GM19397 (cell line): ENCODE measurements around the gene CREB5.

Experiments
- ATAC-seq: cut with Tn5 transposase; IDR thresholded peaks from one replicate; pipeline ENCODE4 v1.9.1; 2021; ENCODE audit warnings: mild to moderate bottlenecking, moderate library complexity; ENCODE audit not compliant: unreplicated experiment

The CREB5 gene

GRCh38 chr7:28668085-28668484 lies 255.8 kb downstream of the CREB5 start:
- no peak for ATAC-seq

DNA sequence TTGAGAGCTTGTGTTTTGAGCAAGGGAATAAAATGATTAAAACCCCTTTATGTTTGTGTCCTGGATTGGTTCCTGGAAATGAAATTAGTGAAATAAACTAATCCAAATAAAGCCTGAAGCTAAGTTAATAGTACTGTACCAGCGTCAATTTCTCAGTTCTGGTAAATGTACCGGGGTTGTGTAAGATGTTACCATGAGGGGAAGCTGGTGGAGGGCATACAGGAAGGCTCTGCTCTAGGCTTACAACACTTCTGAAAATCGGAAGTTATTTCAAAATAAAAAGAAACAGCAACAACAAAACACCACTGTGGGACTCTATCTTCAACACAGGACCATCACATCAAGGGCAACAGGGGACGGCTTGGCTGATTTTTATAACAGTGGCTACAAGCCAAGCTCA lies 257.0 kb downstream of the CREB5 start:
- ATAC-seq, result no peak

GRCh38 chr7:28671526-28671925 lies 259.2 kb downstream of the CREB5 start:
- ATAC-seq, result no peak

GRCh38 chr7:28672397-28672797 lies 260.1 kb downstream of the CREB5 start:
- no peak for ATAC-seq

DNA sequence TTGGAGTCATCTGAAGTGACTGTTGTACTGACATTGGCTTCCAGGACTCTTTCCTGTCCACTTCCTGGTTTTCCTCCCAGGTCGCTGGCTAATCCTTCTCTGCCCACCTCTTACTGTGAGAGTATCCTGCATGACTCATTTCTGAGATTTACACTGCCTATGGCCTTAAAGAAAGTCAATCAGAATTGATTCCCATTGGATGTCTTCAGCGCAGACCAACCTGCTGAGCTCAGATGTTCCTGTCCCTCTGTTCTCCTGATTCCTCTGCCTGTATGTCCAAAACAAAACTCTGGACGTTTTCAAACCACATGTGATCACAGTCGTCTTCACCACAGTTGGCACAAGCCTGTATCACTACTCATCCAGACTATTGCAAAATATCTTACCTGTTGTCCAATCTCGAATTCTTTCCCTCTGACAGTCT lies 262.1 kb downstream of the CREB5 start:
- no peak for ATAC-seq

DNA sequence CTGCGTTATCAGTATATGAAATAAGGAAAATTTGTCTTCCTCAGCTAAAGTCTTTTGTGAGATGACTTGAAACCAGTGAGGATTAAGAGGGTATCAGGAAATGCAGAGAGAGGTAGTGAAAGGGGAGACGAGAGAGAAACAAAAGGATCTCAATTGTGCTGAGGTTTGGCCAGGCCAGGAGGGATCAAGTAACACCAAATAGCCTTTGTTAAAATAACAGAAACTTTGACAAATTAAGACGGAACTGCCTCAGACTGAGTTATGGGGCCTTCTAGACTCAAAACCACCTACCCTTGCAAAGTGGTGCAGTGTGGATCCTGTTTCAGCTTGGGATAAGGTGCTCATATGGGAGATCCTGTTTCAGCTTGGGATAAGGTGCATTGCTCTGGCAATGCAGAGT lies 263.1 kb downstream of the CREB5 start:
- ATAC-seq, result no peak

DNA sequence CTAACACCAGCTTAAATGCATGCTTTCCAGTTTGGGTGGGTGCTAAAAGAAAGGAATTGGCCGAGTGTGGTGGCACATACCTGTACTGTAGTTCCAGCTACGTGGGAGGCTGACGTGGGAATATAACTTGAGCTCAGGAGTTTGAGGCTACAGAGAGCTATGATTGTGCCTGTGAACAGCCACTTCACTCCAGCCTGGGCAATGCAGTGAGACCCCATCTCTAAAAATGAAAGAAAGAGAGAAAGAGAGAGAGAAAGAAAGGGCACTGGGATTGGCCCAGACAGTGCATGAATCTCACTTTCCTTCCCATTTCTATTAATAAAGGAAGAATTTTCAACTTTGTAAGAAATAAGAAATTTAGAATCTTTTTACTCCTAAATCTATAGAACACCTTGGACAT lies 265.4 kb downstream of the CREB5 start:
- no peak for ATAC-seq

DNA sequence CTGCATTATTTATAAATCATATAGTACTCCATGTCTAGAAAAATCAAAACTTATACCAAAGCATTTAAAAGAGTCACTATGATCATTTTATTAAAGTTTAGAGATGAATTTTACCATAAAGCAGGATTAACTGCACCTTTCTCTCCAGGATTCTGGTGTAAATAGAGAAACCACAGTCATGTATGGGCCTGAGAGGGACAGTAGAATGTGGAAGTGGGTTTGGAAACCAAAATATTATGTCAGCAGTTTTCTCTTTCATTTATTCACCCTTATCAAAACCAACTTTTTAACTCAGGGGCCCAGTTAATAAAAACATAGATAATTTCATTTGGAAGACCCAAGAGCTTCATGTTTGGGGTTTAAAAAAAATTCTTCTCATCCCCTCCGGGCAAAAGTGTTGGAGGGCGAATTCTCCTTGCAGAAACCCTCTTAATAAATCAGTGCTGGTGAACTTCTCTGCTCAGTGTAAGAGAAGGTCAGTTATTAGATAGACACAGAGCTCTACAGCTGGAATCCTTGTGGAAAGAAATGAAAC lies 266.2 kb downstream of the CREB5 start:
- ATAC-seq, result no peak

- ATAC-seq, result no peak
These were observed 269.5 kb downstream of the CREB5 start for GRCh38 chr7:28681693-28682310.

DNA sequence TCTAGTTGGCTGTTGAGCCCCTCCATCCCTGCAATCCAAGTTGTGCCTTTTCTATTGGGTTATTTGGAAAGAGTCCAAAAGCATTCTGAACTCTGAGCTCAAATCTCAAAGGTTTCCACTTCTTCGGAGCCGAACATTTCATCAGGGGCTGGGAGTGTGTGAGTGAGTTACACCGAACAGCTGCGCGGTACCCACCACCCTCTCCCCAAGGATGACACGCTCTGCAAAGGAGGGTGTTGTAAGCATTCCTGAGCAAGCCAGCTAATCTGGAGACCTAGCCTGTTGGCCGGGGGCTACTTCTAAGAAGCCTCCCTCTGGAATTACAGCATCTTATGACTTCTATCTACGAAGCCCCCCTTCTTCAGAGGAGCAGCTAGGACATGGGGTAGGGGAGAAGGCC lies 270.5 kb downstream of the CREB5 start:
- ATAC-seq, result no peak

DNA sequence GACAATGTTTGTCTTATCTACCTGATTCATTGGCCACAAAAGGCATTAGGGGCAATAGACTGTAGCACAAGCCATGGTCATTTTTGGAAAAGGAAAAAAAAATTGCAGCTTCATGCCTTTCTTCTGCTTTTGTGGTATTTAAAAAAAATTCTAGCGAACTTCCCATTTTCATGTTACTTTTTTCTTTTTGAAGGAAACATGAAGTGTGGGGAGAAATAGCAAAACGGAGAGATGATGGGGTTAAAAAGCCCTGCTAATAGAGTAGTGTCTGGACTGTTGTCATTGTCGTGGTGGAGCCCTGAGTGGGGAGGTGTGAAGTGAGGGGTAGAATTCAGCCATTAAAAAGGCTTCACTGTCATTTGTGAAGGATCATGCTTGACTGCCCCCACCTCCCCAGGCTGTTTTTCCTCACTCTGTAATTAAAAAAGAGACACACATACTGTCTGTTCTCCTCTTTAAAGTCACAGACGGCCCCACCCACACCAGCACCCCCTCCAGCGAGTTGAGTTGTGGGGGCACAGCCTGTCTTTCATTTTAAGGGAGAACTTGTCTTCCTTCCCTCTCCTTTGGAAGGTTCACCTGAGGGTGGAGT lies 272.4 kb downstream of the CREB5 start:
- no peak for ATAC-seq

DNA sequence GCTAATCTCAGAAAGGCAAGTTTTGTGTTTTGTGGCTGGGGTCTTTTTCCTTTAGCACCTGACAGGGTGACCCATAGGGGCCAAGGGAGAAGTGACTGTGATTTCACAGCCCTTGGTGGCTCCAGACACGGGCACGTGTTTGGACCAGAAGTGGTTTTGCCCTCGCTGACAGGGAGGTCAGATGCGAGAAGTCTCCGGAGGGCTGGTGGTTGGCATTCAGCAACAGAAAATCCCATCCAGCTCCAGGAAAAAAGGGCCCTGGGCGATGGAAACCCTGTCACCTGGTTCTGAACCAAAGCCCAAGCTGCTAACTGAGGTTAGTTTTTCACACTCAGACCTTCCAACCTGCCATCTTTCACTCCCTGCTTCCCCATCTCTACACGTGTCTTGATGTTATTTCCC lies 272.9 kb downstream of the CREB5 start:
- ATAC-seq, result no peak

DNA sequence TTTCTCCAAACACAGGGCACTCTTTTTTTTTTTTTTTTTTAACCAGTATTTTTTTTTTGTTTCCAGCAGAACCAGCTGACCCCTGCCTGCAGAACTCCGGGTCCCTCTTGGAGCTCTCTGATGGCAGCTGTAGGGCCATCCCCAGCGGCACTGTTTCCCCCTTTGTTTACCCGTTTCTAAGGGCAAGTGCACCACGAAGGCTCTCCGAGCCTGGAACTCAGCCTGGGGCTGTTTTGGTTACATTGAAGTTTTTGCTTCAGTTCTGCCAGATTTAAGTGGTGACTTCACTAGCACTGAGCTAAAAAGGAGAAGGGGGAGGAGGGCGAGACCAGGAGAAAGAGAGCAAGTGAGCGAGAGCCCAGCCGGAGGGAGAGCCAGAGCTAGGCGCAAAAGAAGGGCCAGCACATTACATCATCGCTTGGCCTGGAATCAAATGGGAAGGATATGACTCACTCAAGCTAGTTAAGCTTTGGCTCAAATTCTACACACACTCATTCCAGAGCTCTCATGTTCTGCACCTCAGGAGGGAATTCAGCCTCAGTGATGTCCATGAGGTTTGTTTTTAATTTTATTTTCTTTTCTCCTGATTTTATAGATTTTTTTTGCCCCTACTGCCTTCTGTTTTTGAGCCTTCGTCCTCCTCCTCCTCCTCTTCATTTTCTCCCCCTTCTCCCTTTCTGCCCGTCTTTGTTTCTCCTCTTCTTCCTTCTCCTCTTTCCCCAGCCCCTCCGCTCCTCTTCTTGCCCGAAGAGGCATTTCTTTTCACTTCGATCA lies 273.5 kb downstream of the CREB5 start:
- no peak for ATAC-seq

GRCh38 chr7:28686418-28686800 lies 274.1 kb downstream of the CREB5 start:
- no peak for ATAC-seq

GRCh38 chr7:28687537-28687936 lies 275.2 kb downstream of the CREB5 start:
- no peak for ATAC-seq

- ATAC-seq, result no peak
These were observed 275.9 kb downstream of the CREB5 start for GRCh38 chr7:28688174-28688573.

GRCh38 chr7:28688651-28689050 lies 276.3 kb downstream of the CREB5 start:
- ATAC-seq, result no peak

GRCh38 chr7:28695300-28696295 lies 283.3 kb downstream of the CREB5 start:
- no peak for ATAC-seq

DNA sequence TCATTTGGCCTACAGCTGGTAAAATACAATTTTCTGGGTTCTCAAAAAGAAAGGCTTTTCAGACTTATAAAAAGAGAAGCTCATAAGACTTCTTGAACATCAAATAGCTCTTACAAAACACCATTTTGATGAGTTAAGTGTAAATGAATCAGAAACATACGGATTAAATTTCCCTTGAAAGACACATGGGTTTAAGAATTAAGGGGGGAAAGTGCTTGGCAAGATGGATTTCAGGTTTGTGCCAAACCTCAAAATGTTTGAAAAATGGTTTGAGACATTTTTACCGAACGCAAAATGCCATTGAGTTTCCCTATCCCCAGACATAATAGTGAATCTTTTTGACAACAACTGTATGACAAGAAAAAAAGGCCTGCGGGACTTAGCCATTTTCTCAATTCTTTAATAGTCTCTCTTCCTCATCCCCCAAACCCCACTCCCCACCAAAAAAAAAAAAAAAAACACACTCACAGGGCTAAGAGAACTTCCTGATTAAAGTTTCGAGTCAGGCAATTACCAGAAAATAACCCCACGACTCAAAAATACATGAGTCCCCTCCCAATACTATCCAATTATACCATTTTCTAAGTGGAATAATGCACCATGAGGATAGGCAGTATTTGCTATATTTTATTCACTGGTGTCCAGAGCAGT lies 285.7 kb downstream of the CREB5 start:
- no peak for ATAC-seq

DNA sequence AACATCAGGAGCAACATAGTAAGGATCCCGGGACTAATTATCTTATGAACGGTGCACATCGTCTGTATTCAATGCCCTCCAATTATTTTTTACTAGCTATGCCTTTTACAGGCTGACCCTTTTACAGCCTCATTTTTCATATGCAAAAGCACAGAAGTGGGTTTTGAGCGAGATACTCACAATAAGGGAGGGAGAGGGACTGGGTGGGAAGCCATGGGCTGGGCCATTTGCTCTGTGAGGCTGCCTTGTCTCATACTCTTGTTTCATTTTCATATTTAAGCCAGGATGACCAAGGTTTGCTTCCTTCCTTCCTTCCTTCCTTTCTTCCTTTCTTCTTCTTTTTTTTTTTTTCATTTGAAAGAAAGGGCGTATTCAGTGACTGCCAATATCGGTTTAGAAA lies 286.5 kb downstream of the CREB5 start:
- no peak for ATAC-seq
